K562 (cell line): ENCODE measurements around the gene COQ8A. TPM values are rescaled to one million over a fixed set of nuclear protein-coding genes. Genes with fewer than 3 reads are reported as not detected.

Experiments used
- ATAC-seq: fragments of 200-7000 bp; cut with Tn5 transposase; 3 replicates; pipeline ENCODE4 v1.9.1; 2020; ENCODE audit warnings: moderate library complexity
- BruUV-seq: library from RNA; stranded (reverse); fragments of 400-500 nt; replicated peaks from 2 replicates; lab custom pipeline; 2021; lab: Mats Ljungman, UMichigan
- CTCF ChIA-PET: fragments of 300-600 bp; formaldehyde crosslinking; extraction: SDS; loops from one replicate; lab custom pipeline; 2021; ENCODE audit warnings: low intra/inter-chr PET ratio; lab: Yijun Ruan, JAX
- POLR2A ChIA-PET: fragments of 300-600, 350-650 bp; sonication (Branson Sonifier 250); formaldehyde crosslinking; extraction: SDS; loops from one replicate; lab custom pipeline; 2021; ENCODE audit warnings: antibody characterized with exemption, inconsistent platforms; lab: Yijun Ruan, JAX
- DNase-seq, 4 experiments: peaks; one replicate each; pipeline versions ENCODE4 v3.0.0 to v3.0.0-alpha.2; 2011 to 2018; ENCODE audit warnings: low spot score in 3 of 4, mixed read lengths in 3 of 4; ENCODE audit errors: extremely low read depth in 1 of 4
- FAIRE-seq: peaks from 2 replicates; lab custom pipeline; 2011; peaks lifted over from hg19 to GRCh38; lab: Jason Lieb, UNC
- H2AFZ ChIP-seq: 2 replicates; pipeline ENCODE4 v1.6.0; 2011; ENCODE audit warnings: low read depth, low read length, control low read depth, inconsistent platforms
- H3K27ac ChIP-seq: fragments of 200-600 bp; 3 replicates; pipeline ENCODE4 v1.8.0; 2011; ENCODE audit warnings: low read depth, mild to moderate bottlenecking, control low read depth, inconsistent platforms, low read length, moderate library complexity, mixed read lengths; ENCODE audit errors: extremely low read depth
- H3K27me3 ChIP-seq, 2 experiments: fragments of 300-600 bp in 1 of 2; 2 replicates in 1 of 2; 3 replicates in 1 of 2; pipeline versions ENCODE4 v1.6.0 to v1.8.0; 2011; ENCODE audit warnings: inconsistent platforms in 2 of 2, low read length in 2 of 2, mild to moderate bottlenecking in 1 of 2, mixed read lengths in 1 of 2, moderate library complexity in 1 of 2; ENCODE audit not compliant: control insufficient read depth in 2 of 2, insufficient read depth in 2 of 2
- H3K36me3 ChIP-seq: fragments of 300-600 bp; 3 replicates; pipeline ENCODE4 v1.8.0; 2011; ENCODE audit warnings: mild to moderate bottlenecking, low read length, inconsistent platforms; ENCODE audit not compliant: control insufficient read depth, insufficient read depth
- H3K4me1 ChIP-seq, 2 experiments: fragments of 200-600 bp in 1 of 2; replicated peaks in 1 of 2; 2 replicates in 1 of 2; 3 replicates in 1 of 2; pipeline versions ENCODE4 v1.5.1 to v1.8.0; 2011; ENCODE audit warnings: inconsistent platforms in 2 of 2, low read length in 2 of 2, mild to moderate bottlenecking in 1 of 2, mixed read lengths in 1 of 2, moderate library complexity in 1 of 2; ENCODE audit not compliant: control insufficient read depth in 2 of 2, insufficient read depth in 2 of 2
- H3K4me2 ChIP-seq: 2 replicates; pipeline ENCODE4 v1.6.1; 2011; ENCODE audit warnings: low read length, control low read depth, inconsistent platforms, mixed read lengths; ENCODE audit not compliant: insufficient read depth
- H3K4me3 ChIP-seq: fragments of 200-600 bp; sonication (generic), shearing (Covaris generic); 2 replicates; pipeline ENCODE4 v1.5.1; 2016; ENCODE audit warnings: control low read depth, inconsistent platforms
- H3K79me2 ChIP-seq: fragments of 200-600 bp; 3 replicates; pipeline ENCODE4 v1.8.0; 2011; ENCODE audit warnings: low read length, inconsistent platforms; ENCODE audit not compliant: control insufficient read depth, insufficient read depth
- H3K9ac ChIP-seq, 2 experiments: 2 replicates each; pipeline versions ENCODE4 v1.6.0 to v1.6.1; 2011; ENCODE audit warnings: low read depth in 2 of 2, low read length in 2 of 2, control low read depth in 1 of 2, inconsistent platforms in 1 of 2, mild to moderate bottlenecking in 1 of 2, mixed read lengths in 1 of 2; ENCODE audit not compliant: insufficient read depth in 1 of 2
- H3K9me1 ChIP-seq: one replicate; pipeline ENCODE4 v1.6.0; 2011; ENCODE audit warnings: inconsistent platforms, mild to moderate bottlenecking, low read length, moderate library complexity; ENCODE audit not compliant: control insufficient read depth, insufficient read depth
- H3K9me3 ChIP-seq: replicated peaks from 2 replicates; pipeline ENCODE4 v1.5.1; 2011; ENCODE audit warnings: low read depth, low read length, inconsistent platforms; ENCODE audit not compliant: control insufficient read depth, insufficient read depth
- H4K20me1 ChIP-seq: replicated peaks from 2 replicates; pipeline ENCODE4 v1.6.1; 2011; ENCODE audit warnings: low read length, inconsistent platforms, mixed read lengths; ENCODE audit not compliant: control insufficient read depth, insufficient read depth
- POLR2G ChIP-seq: fragments of 200-400 bp; formaldehyde crosslinking; IDR thresholded peaks from 2 replicates; pipeline ENCODE4 v1.6.1; 2017; ENCODE audit warnings: low read depth, mild to moderate bottlenecking, antibody characterized with exemption, low read length, moderate library complexity
- WGBS: fragments of 100-300 bp; shearing (Covaris generic); methylation state at CpG from one replicate; pipeline ENCODE4 v1.1.6; 2016; ENCODE audit warnings: low coverage, mixed read lengths; ENCODE audit not compliant: insufficient coverage; ENCODE audit errors: missing lambda C conversion rate; 5-methylcytosine and 5-hydroxymethylcytosine counted together
- in situ Hi-C: fragments of 300-500 bp; cut with MboI; formaldehyde crosslinking; loops from 4 replicates; pipeline ENCODE4 v1.15.0; 2018; ENCODE audit warnings: inconsistent platforms, mixed read lengths
- intact Hi-C: fragments of 100-400 bp; cut with micrococcal nuclease; formaldehyde crosslinking; loops from 2 replicates; pipeline ENCODE4 v1.14.2; 2022
- polyA plus RNA-seq, 8 experiments: library from polyadenylated mRNA; depleted of rRNA in 4 of 8; stranded (reverse) in 5 of 8; unstranded in 3 of 8; fragments of >200 nt; fragmentation: Nextera tagmentation in 2 of 8; fragmentation: Illumina TruSeq in 1 of 8; extraction: Ambion mirVana in 2 of 8; extraction: Trizol in 1 of 8; gene quantifications; 2 replicates each; pipeline versions ENCODE4 v1.2.1 to v1.2.3, GENCODE V29; 2011 to 2014; ENCODE audit warnings: inconsistent platforms in 1 of 8, missing spikeins in 1 of 8
- total RNA-seq, 7 experiments: library from RNA; depleted of rRNA in 6 of 7; stranded (reverse); fragments of >200 nt in 6 of 7; fragmentation: Illumina TruSeq in 2 of 7; extraction: Trizol in 2 of 7; gene quantifications; 2 replicates each; pipeline versions ENCODE4 v1.2.1 to v1.2.3, GENCODE V29; 2011 to 2021; ENCODE audit warnings: low replicate concordance in 1 of 7
- TF ChIP-seq, protein P1 (sequence below): fragments of 250-450 bp; sonication (Bioruptor Pico); IDR thresholded peaks from 2 replicates; pipeline ENCODE4 v1.8.0; 2022; ENCODE audit warnings: inconsistent platforms

Gene COQ8A
- total and polyA plus RNA-seq, 9 of the 15 experiments (the other 6 are each of a cell fraction or from before 2014, with no cell fraction given), result 2.6 to 54.3 (median 32.4) TPM

DNA sequence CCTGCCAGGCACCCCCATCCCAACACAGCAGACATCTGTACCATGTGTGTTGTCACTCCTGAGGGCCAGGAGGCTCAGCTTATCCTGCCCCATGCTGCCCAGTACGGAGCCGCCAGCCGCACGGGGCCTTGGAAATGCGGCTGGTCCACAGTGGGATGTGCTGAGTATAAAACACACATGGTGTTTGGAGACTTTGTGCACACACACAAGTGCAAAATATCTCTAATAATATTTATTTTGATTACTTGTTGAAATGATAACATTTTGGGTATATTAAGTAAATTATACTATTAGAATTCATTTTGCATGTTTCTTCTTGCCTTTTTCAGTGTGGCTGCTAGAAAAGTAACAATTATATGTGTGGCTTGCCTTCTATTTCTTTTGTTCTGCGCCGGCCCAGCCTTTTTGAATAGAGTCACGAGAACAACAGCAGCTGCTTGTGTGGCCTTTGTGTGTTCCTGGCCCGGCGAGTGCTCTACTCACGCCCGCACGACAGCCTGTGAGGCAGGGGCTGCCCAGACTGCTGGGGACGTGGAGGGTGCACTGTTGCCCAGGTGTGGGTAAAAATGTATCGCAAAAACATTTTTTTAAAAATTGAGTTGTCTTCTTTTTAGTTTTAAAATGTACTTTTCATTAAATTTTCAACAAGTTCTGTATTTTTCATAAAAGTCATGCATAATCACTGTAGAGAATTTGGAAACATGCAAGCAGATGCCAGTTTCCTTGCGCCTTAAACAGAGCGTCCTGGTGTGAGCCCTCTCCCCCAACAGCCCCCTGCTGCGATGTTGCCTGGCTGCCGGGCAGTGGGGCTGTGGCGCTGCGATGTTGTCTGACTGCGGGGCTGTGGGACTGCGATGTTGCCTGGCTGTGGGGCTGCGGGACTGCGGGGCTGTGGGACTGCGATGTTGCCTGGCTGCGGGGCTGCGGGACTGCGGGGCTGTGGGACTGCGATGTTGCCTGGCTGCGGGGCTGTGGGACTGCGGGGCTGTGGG, 35.5 kb downstream of the COQ8A start:
- Histone ChIP-seq H3K9ac (no peak overlapping the region; a peak in 1 of 4 replicates), H3K79me2 (no peaks in the 10 kb centered on the region), H2AFZ (no peak overlapping the region), H4K20me1 (no peaks in the 10 kb centered on the region; the same call in 1 of the 2 replicates), H3K36me3 (0 out of 3 replicates have a peak, but pooled peaks cover 2% of the 10 kb centered on the region), H3K4me2 (no peak overlapping the region), H3K27me3 (no peaks in the 10 kb centered on the region), H3K4me3 (no peak overlapping the region), H3K9me3 (no peaks in the 10 kb centered on the region), H3K27ac (no peak overlapping the region), H3K9me1 (peaks cover 4% of the 10 kb centered on the region), H3K4me1 (peaks cover 0 to 15% of the 10 kb centered on the region in 2 experiments; a peak in 1 of 5 replicates)
- no TSS peak for BruUV-seq
- ChIA-PET CTCF (no interaction called here), POLR2A (interaction anchor here (0.7 to 1.0 kb wide), 3 partner anchors 14 to 1750 kb away, joined by 3 to 4 read pairs (median 3); no protein-coding TSS in a partner anchor)
- intact Hi-C loops (no loop called here), in situ Hi-C loops (no loop called here)
- FAIRE-seq (no peak), ATAC-seq (no peak), DNase-seq (no peak)
- TF ChIP-seq POLR2G, result 0 out of 2 replicates have a peak, but pooled peaks have one; percentile 38
- TF ChIP-seq, protein P1, sequence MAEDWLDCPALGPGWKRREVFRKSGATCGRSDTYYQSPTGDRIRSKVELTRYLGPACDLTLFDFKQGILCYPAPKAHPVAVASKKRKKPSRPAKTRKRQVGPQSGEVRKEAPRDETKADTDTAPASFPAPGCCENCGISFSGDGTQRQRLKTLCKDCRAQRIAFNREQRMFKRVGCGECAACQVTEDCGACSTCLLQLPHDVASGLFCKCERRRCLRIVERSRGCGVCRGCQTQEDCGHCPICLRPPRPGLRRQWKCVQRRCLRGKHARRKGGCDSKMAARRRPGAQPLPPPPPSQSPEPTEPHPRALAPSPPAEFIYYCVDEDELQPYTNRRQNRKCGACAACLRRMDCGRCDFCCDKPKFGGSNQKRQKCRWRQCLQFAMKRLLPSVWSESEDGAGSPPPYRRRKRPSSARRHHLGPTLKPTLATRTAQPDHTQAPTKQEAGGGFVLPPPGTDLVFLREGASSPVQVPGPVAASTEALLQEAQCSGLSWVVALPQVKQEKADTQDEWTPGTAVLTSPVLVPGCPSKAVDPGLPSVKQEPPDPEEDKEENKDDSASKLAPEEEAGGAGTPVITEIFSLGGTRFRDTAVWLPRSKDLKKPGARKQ (CRISPR knock-in tag), result no peak
- 93% methylated on average over 22 of the region's 32 CpGs for WGBS
